ENCODE results near the gene ODAD3. TPM values are rescaled to one million over a fixed set of nuclear protein-coding genes. Genes with fewer than 3 reads are reported as not detected.

Gene ODAD3
- total and polyA plus RNA-seq, 2 of the 13 experiments (the other 11 are each of a cell fraction or from before 2014, with no cell fraction given), result 0.04 to 0.08 TPM

DNA sequence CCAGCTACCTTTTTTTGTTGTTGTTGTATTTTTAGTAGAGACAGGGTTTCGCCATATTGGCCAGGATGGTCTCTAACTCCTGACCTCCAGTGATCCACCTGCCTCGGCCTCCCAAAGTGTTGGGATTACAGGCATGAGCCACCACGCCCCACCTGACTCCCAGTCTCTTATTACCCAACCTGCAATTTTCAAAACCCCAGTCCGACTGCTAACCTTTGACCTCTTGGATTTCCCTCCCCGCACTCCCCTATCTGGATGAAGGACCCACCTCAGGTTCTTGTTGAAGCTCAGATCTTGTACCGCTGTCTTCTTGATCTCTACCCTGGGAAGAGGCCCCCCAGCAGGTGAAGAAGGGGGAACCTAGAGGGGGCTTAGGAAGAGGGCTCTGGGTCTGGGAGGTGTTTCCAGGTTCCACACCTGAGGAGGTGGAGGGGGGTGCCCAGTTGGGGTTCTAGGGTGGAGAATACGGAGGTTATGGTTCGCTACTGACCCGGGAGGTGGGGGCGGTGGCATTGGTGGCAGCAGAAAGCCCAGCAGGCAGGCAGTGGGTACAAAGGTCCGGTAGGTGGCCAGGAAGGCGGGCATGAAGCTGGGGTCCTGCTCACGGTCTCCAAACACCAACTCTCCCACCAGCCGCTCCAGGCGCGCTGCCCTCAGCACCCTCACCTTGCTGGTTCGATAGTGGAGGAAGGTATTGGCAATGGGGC lies 18.4 kb downstream of the ODAD3 start:
- WGBS (ENCODE audit: low lambda C conversion rate), result 80% methylated on average over 13 of the region's 17 CpGs
- ChIA-PET CTCF (ENCODE audit: low intra/inter-chr PET ratio, low total read pairs) (no interaction called here), POLR2A (interaction anchor here (0.8 to 1.1 kb wide), 2 partner anchors 39 to 42 kb away, joined by 4 to 6 read pairs; partner anchors contain the start of gene SWSAP1)
- in situ Hi-C loops (cut with HindIII; ENCODE audit: extremely low pct_ligation_motif_present, low pct_unique_long_range_greater_than_20kb) (no loop called here), intact Hi-C loops (cut with micrococcal nuclease; ENCODE audit: unreplicated experiment) (no loop called here)
- H3K27me3 ChIP-seq (ENCODE audit: control insufficient read depth in 1 of 2, insufficient read depth in 2 of 2, low read length in 2 of 2), result peaks cover 0 to 9% of the 10 kb centered on the region in 2 experiments; a peak in 2 of 5 replicates
- H3K79me2 ChIP-seq (ENCODE audit: insufficient read depth, low read length), result no peaks in the 10 kb centered on the region
- TF ChIP-seq ASH2L (IDR thresholded peaks at IDR 0.05; ENCODE audit: insufficient read length, low read depth, low read length) (no peak), HNRNPL (IDR thresholded peaks at IDR 0.05; ENCODE audit: low read depth, low read length) (0 out of 2 replicates have a peak, but pooled peaks have one; percentile 54), IKZF1 (IDR thresholded peaks at IDR 0.05) (no peak), ZNF224 (CRISPR knock-in tag; IDR thresholded peaks at IDR 0.05) (no peak)
- no peaks in the 10 kb centered on the region for H3K9me3 ChIP-seq (ENCODE audit: low read length)
- H3K9ac ChIP-seq (ENCODE audit: insufficient read depth, low read depth, low read length), result no peak overlapping the region
- no TSS peak for BruUV-seq (replicated peaks)
- H3K4me2 ChIP-seq (ENCODE audit: low read depth, low read length), result no peak overlapping the region
- DNase-seq (ENCODE audit: low spot score), result no peak
- no peak for ATAC-seq
- no peak overlapping the region for H3K27ac ChIP-seq (ENCODE audit: extremely low read length, insufficient read depth, low read length)
- H3K36me3 ChIP-seq (replicated peaks in 1 of 2; ENCODE audit: control insufficient read depth in 1 of 2, insufficient read depth in 2 of 2, low read length in 2 of 2), result no peaks in the 10 kb centered on the region
- H2AFZ ChIP-seq (ENCODE audit: low read length), result no peak overlapping the region
- H3K4me1 ChIP-seq (ENCODE audit: insufficient read depth, low read length), result peaks cover 23% of the 10 kb centered on the region
- no peak overlapping the region for H3K4me3 ChIP-seq (replicated peaks in 1 of 3; ENCODE audit: insufficient read depth in 1 of 3, low read depth in 2 of 3, low read length in 3 of 3)
- FAIRE-seq, result no peak
- no peaks in the 10 kb centered on the region for H4K20me1 ChIP-seq (ENCODE audit: insufficient read depth, low read length)

- Histone ChIP-seq H2AFZ (ENCODE audit: low read length) (no peak overlapping the region), H3K27ac (ENCODE audit: extremely low read length, insufficient read depth, low read length) (no peak overlapping the region), H3K36me3 (replicated peaks in 1 of 2; ENCODE audit: control insufficient read depth in 1 of 2, insufficient read depth in 2 of 2, low read length in 2 of 2) (no peaks in the 10 kb centered on the region), H3K4me3 (replicated peaks in 1 of 3; ENCODE audit: insufficient read depth in 1 of 3, low read depth in 2 of 3, low read length in 3 of 3) (no peak overlapping the region), H3K27me3 (ENCODE audit: control insufficient read depth in 1 of 2, insufficient read depth in 2 of 2, low read length in 2 of 2) (no peaks in the 10 kb centered on the region), H4K20me1 (ENCODE audit: insufficient read depth, low read length) (no peaks in the 10 kb centered on the region), H3K4me2 (ENCODE audit: low read depth, low read length) (no peak overlapping the region), H3K9me3 (ENCODE audit: low read length) (no peaks in the 10 kb centered on the region), H3K9ac (ENCODE audit: insufficient read depth, low read depth, low read length) (no peak overlapping the region), H3K4me1 (ENCODE audit: insufficient read depth, low read length) (peaks cover 3% of the 10 kb centered on the region), H3K79me2 (ENCODE audit: insufficient read depth, low read length) (no peaks in the 10 kb centered on the region)
- ATAC-seq (no peak), FAIRE-seq (no peak), DNase-seq (ENCODE audit: low spot score) (no peak)
- POLR2A ChIA-PET, result no interaction called here
- CTCF ChIA-PET (ENCODE audit: low intra/inter-chr PET ratio, low total read pairs), result no interaction called here
- in situ Hi-C loops (cut with HindIII; ENCODE audit: extremely low pct_ligation_motif_present, low pct_unique_long_range_greater_than_20kb), result no loop called here
- no TSS peak for BruUV-seq (replicated peaks)
- intact Hi-C loops (cut with micrococcal nuclease; ENCODE audit: unreplicated experiment), result no loop called here
- WGBS (ENCODE audit: low lambda C conversion rate), result 98% methylated on average over 2 of the region's 2 CpGs
- TF ChIP-seq SALL2 (CRISPR knock-in tag; IDR thresholded peaks at IDR 0.05), result no peak
- no peak for TF ChIP-seq ELF3 (CRISPR knock-in tag; IDR thresholded peaks at IDR 0.05)
Observed at GRCh38 chr19:11414544-11414943, 20.4 kb downstream of the ODAD3 start.
